ENCODE data around the gene SORCS1. TPM values are rescaled to one million over a fixed set of nuclear protein-coding genes. Genes with fewer than 3 reads are reported as not detected.

The SORCS1 gene
- total and polyA plus RNA-seq, 2 experiments from 2014 or later, result 1.1 to 4.6 TPM

GRCh38 chr10:106609470-106610266, 554.8 kb downstream of the SORCS1 start:
- Histone ChIP-seq H2AFZ (no peak overlapping the region), H3K9me3 (ENCODE audit: low read depth) (no peaks in the 10 kb centered on the region), H3K27me3 (no peaks in the 10 kb centered on the region), H3K4me3 (no peak overlapping the region), H3K36me3 (replicated peaks; ENCODE audit: insufficient read depth, low read depth) (no peaks in the 10 kb centered on the region), H3K27ac (no peak overlapping the region), H3K79me2 (no peaks in the 10 kb centered on the region), H3K4me1 (ENCODE audit: insufficient read depth) (no peaks in the 10 kb centered on the region), H3K9me2 (replicated peaks; ENCODE audit: insufficient read depth) (no peaks in the 10 kb centered on the region), H4K20me1 (ENCODE audit: insufficient read depth, poor library complexity, severe bottlenecking) (no peaks in the 10 kb centered on the region), H3K4me2 (no peak overlapping the region)
- DNase-seq (ENCODE audit: low spot score), result no peak
- TF ChIP-seq EZH2 (IDR thresholded peaks at IDR 0.05; ENCODE audit: borderline replicate concordance) (no peak), EZH2phosphoT487 (IDR thresholded peaks at IDR 0.05; ENCODE audit: low read depth, severe bottlenecking, unreplicated experiment) (no peak), CTCF (IDR thresholded peaks at IDR 0.05; ENCODE audit: poor library complexity) (no peak)
- 62% methylated on average over 3 of the region's 3 CpGs for WGBS (ENCODE audit: low lambda C conversion rate, missing lambda C conversion rate)

DNA sequence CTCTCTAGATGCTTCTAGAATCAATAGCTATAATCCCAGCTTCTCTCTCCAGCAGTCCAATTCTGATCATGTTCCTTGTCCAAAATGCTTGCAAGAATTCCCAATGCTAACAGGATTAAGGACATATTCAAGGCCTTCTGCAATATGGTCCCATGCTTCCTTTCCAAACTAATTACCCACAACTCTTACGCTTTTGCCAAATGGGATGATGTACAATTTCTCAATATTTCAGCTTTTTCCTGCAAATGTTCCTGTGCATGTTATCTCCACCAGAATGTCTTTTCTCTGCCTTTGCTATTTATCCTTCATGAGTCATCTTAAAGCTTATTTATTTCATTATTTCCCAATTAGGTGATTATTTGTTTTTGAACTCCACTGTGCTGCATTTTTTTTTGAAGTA, 556.4 kb downstream of the SORCS1 start:
- H3K4me1 ChIP-seq (ENCODE audit: insufficient read depth), result no peaks in the 10 kb centered on the region
- H3K27me3 ChIP-seq, result no peaks in the 10 kb centered on the region
- H3K4me3 ChIP-seq, result no peak overlapping the region
- H2AFZ ChIP-seq, result no peak overlapping the region
- H3K9me3 ChIP-seq (ENCODE audit: low read depth), result no peaks in the 10 kb centered on the region
- WGBS (ENCODE audit: low lambda C conversion rate, missing lambda C conversion rate), result 95% methylated on average over 1 of the region's 1 CpG
- no peak for DNase-seq (ENCODE audit: low spot score)
- TF ChIP-seq EZH2 (IDR thresholded peaks at IDR 0.05; ENCODE audit: borderline replicate concordance), result no peak
- no peak for TF ChIP-seq EZH2phosphoT487 (IDR thresholded peaks at IDR 0.05; ENCODE audit: low read depth, severe bottlenecking, unreplicated experiment)
- no peak for TF ChIP-seq CTCF (IDR thresholded peaks at IDR 0.05; ENCODE audit: poor library complexity)
- no peak overlapping the region for H3K4me2 ChIP-seq
- no peaks in the 10 kb centered on the region for H4K20me1 ChIP-seq (ENCODE audit: insufficient read depth, poor library complexity, severe bottlenecking)
- no peaks in the 10 kb centered on the region for H3K79me2 ChIP-seq
- H3K36me3 ChIP-seq (replicated peaks; ENCODE audit: insufficient read depth, low read depth), result no peaks in the 10 kb centered on the region
- no peak overlapping the region for H3K27ac ChIP-seq
- no peaks in the 10 kb centered on the region for H3K9me2 ChIP-seq (replicated peaks; ENCODE audit: insufficient read depth)

DNA sequence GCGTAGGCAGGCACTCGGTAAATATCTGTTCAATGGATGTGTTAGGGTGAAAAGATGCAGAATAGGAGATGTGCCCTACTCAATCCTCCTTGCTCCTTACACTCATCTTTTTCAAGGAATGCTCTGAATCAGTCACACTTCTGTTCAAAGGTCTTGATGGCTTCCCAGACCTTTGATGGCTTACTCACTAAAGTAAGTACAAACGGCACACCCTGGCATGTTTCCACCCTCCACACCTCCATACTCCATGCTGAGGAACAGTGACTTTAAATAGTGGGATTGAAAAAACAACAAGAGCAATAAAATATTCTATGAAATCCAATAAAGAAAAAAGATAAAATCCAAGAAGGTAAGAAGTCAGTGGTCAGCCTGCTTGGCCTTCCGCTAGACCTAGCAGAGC, 569.2 kb downstream of the SORCS1 start:
- H3K9me2 ChIP-seq (replicated peaks; ENCODE audit: insufficient read depth), result no peaks in the 10 kb centered on the region
- no peaks in the 10 kb centered on the region for H3K4me1 ChIP-seq (ENCODE audit: insufficient read depth)
- H3K27ac ChIP-seq, result no peak overlapping the region
- no peak overlapping the region for H2AFZ ChIP-seq
- no peaks in the 10 kb centered on the region for H3K79me2 ChIP-seq
- no peaks in the 10 kb centered on the region for H4K20me1 ChIP-seq (ENCODE audit: insufficient read depth, poor library complexity, severe bottlenecking)
- WGBS (ENCODE audit: low lambda C conversion rate, missing lambda C conversion rate), result 90% methylated on average over 4 of the region's 4 CpGs
- no peak overlapping the region for H3K4me2 ChIP-seq
- no peak overlapping the region for H3K4me3 ChIP-seq
- no peak for DNase-seq (ENCODE audit: low spot score)
- no peaks in the 10 kb centered on the region for H3K27me3 ChIP-seq
- no peaks in the 10 kb centered on the region for H3K36me3 ChIP-seq (replicated peaks; ENCODE audit: insufficient read depth, low read depth)
- no peaks in the 10 kb centered on the region for H3K9me3 ChIP-seq (ENCODE audit: low read depth)
- TF ChIP-seq EZH2 (IDR thresholded peaks at IDR 0.05; ENCODE audit: borderline replicate concordance) (no peak), EZH2phosphoT487 (IDR thresholded peaks at IDR 0.05; ENCODE audit: low read depth, severe bottlenecking, unreplicated experiment) (no peak)

DNA sequence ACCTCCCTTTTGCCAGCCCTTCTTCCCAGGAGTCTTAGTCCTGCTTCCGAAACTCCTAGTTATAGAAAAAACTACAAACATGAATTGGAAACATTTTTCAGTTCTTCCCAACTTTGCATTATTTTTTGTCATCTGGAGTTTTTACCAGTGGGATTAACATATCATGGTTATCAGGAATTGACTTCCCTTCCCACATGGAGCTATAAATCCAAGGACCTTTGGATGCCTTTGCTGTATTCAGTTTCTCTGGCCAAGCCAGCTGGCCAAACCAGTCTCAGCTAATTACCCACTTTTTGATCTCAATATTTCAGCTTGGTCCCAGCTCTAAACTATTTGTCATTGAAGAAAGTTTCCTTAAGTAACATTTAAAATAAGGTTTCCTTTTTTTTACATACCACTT, 570.6 kb downstream of the SORCS1 start:
- Histone ChIP-seq H3K27ac (no peak overlapping the region), H3K36me3 (replicated peaks; ENCODE audit: insufficient read depth, low read depth) (no peaks in the 10 kb centered on the region), H2AFZ (no peak overlapping the region), H3K27me3 (no peaks in the 10 kb centered on the region), H3K79me2 (no peaks in the 10 kb centered on the region), H4K20me1 (ENCODE audit: insufficient read depth, poor library complexity, severe bottlenecking) (no peaks in the 10 kb centered on the region), H3K4me1 (ENCODE audit: insufficient read depth) (no peaks in the 10 kb centered on the region), H3K9me3 (ENCODE audit: low read depth) (no peaks in the 10 kb centered on the region), H3K4me2 (no peak overlapping the region), H3K9me2 (replicated peaks; ENCODE audit: insufficient read depth) (no peaks in the 10 kb centered on the region), H3K4me3 (no peak overlapping the region)
- TF ChIP-seq CTCF (IDR thresholded peaks at IDR 0.05; ENCODE audit: poor library complexity), result no peak
- TF ChIP-seq EZH2 (IDR thresholded peaks at IDR 0.05; ENCODE audit: borderline replicate concordance), result no peak
- 96% methylated on average over 1 of the region's 1 CpG for WGBS (ENCODE audit: low lambda C conversion rate, missing lambda C conversion rate)
- no peak for DNase-seq (ENCODE audit: low spot score)
